Fibroblast of skin of back (primary cell): ENCODE measurements around the gene CEP112.

Experiments used
- DNase-seq: peaks from one replicate; pipeline ENCODE4 v3.0.0-alpha.2; 2013

CEP112 gene

GRCh38 chr17:65633146-65633881 lies 558.6 kb downstream of the CEP112 start:
- DNase-seq: no peak

GRCh38 chr17:65630502-65630901 lies 561.4 kb downstream of the CEP112 start:
- no peak for DNase-seq

GRCh38 chr17:65629234-65629690 lies 562.7 kb downstream of the CEP112 start:
- peak; percentile 3 for DNase-seq

- no peak for DNase-seq
Observed at GRCh38 chr17:65628644-65629036, 563.3 kb downstream of the CEP112 start.

- DNase-seq: peak; percentile 82
Observed at GRCh38 chr17:65627891-65628643, 563.9 kb downstream of the CEP112 start.

- DNase-seq: no peak
Observed at GRCh38 chr17:65627108-65627507, 564.8 kb downstream of the CEP112 start.

GRCh38 chr17:65626451-65626850 lies 565.5 kb downstream of the CEP112 start:
- DNase-seq: no peak

- no peak for DNase-seq
Observed at GRCh38 chr17:65618516-65618915, 573.4 kb downstream of the CEP112 start.

- no peak for DNase-seq
Observed at GRCh38 chr17:65617496-65617895, 574.4 kb downstream of the CEP112 start.

GRCh38 chr17:65609749-65610148 lies 582.2 kb downstream of the CEP112 start:
- DNase-seq: no peak

GRCh38 chr17:65609286-65609685 lies 582.6 kb downstream of the CEP112 start:
- DNase-seq: no peak

- no peak for DNase-seq
Observed at GRCh38 chr17:65604070-65604469, 587.9 kb downstream of the CEP112 start.

GRCh38 chr17:65601881-65602280 lies 590.1 kb downstream of the CEP112 start:
- DNase-seq: no peak

- DNase-seq: no peak
Observed at GRCh38 chr17:65601145-65601544, 590.8 kb downstream of the CEP112 start.

- no peak for DNase-seq
Observed at GRCh38 chr17:65600518-65600917, 591.4 kb downstream of the CEP112 start.

GRCh38 chr17:65599650-65600049 lies 592.3 kb downstream of the CEP112 start:
- no peak for DNase-seq

- no peak for DNase-seq
Observed at GRCh38 chr17:65598746-65599145, 593.2 kb downstream of the CEP112 start.

GRCh38 chr17:65595071-65595656 lies 596.8 kb downstream of the CEP112 start:
- DNase-seq: peak; percentile 19

- peak; percentile 55 for DNase-seq
Observed at GRCh38 chr17:65593855-65594845, 597.8 kb downstream of the CEP112 start.

GRCh38 chr17:65593092-65593854 lies 598.7 kb downstream of the CEP112 start:
- no peak for DNase-seq
